Right renal cortex interstitium (tissue), 3 donors: ENCODE results near the gene TTBK1. TPM values are rescaled to one million over a fixed set of nuclear protein-coding genes. Genes with fewer than 3 reads are reported as not detected.

Source experiments
- DNase-seq, 3 donors: peaks; one replicate each; pipeline ENCODE4 v3.0.0-alpha.2; 2013; ENCODE audit warnings: low read depth in 3 of 3, low spot score in 2 of 3
- polyA plus RNA-seq, 3 donors: library from polyadenylated mRNA; unstranded; fragments of 120-200 nt; gene quantifications; one replicate each; pipeline ENCODE4 v1.2.1, GENCODE V29; 2013; ENCODE audit not compliant: insufficient read length in 3 of 3

Gene TTBK1
- polyA plus RNA-seq, 3 donors = 0.27 to 0.29 (median 0.28) TPM

- no peak for DNase-seq
Measured at GRCh38 chr6:43335469-43335868, 92.2 kb downstream of the TTBK1 start.

GRCh38 chr6:43336382-43336781 lies 93.1 kb downstream of the TTBK1 start:
- no peak for DNase-seq

Other genes with a start within 250 kb of the TTBK1 start
- 10 to 100 TPM; 85.5 to 99.0 (median 96.2) TPM for gene MEA1, start 229.5 kb upstream of the TTBK1 start, polyA plus RNA-seq
- gene KLHDC3, start 229.2 kb upstream of the TTBK1 start, polyA plus RNA-seq = 100 to 1,000 TPM in 1 of 3 donors, 10 to 100 TPM in 2; 90.5 to 104 (median 92.2) TPM
- gene RRP36, start 221.9 kb upstream of the TTBK1 start, polyA plus RNA-seq = 10 to 100 TPM; 58.7 to 62.8 (median 60.7) TPM
- 10 to 100 TPM; 46.6 to 51.4 (median 47.1) TPM for gene CUL7, start 189.6 kb upstream of the TTBK1 start, polyA plus RNA-seq
- gene MRPL2, start 184.0 kb upstream of the TTBK1 start, polyA plus RNA-seq = 10 to 100 TPM; 53.4 to 54.4 (median 54.2) TPM
- 10 to 100 TPM; 46.8 to 54.1 (median 51.8) TPM for gene KLC4, start 183.8 kb upstream of the TTBK1 start, polyA plus RNA-seq
- gene PTK7, start 167.2 kb upstream of the TTBK1 start, polyA plus RNA-seq = 100 to 1,000 TPM; 223 to 242 (median 227) TPM
- 10 to 100 TPM; 29.5 to 32.8 (median 30.6) TPM for gene SRF, start 72.2 kb upstream of the TTBK1 start, polyA plus RNA-seq
- gene CUL9, start 61.3 kb upstream of the TTBK1 start, polyA plus RNA-seq = 10 to 100 TPM; 26.5 to 29.5 (median 28.6) TPM
- 10 to 100 TPM; 47.0 to 64.4 (median 49.4) TPM for gene DNPH1, start 14.0 kb upstream of the TTBK1 start, polyA plus RNA-seq
- gene SLC22A7, start 54.8 kb downstream of the TTBK1 start, polyA plus RNA-seq = 1 to 10 TPM in 1 of 3 donors, under 1 TPM in 2; 0.25 to 2.0 (median 0.75) TPM
- gene CRIP3, start 65.3 kb downstream of the TTBK1 start, polyA plus RNA-seq = 1 to 10 TPM; 2.6 to 3.2 (median 2.8) TPM
- 10 to 100 TPM; 24.8 to 30.9 (median 27.0) TPM for gene ZNF318, start 126.2 kb downstream of the TTBK1 start, polyA plus RNA-seq
- gene ABCC10, start 184.1 kb downstream of the TTBK1 start, polyA plus RNA-seq = 10 to 100 TPM; 14.9 to 17.5 (median 17.1) TPM
- under 1 TPM; 0.53 to 0.90 (median 0.75) TPM for gene DLK2, start 212.1 kb downstream of the TTBK1 start, polyA plus RNA-seq
- 10 to 100 TPM; 28.9 to 29.6 (median 29.0) TPM for gene TJAP1, start 234.1 kb downstream of the TTBK1 start, polyA plus RNA-seq